ENCODE results near the gene ADAMTS16.

GRCh38 chr5:5101676-5102075 lies 38.5 kb upstream of the ADAMTS16 start:
- TF ChIP-seq, protein P1, sequence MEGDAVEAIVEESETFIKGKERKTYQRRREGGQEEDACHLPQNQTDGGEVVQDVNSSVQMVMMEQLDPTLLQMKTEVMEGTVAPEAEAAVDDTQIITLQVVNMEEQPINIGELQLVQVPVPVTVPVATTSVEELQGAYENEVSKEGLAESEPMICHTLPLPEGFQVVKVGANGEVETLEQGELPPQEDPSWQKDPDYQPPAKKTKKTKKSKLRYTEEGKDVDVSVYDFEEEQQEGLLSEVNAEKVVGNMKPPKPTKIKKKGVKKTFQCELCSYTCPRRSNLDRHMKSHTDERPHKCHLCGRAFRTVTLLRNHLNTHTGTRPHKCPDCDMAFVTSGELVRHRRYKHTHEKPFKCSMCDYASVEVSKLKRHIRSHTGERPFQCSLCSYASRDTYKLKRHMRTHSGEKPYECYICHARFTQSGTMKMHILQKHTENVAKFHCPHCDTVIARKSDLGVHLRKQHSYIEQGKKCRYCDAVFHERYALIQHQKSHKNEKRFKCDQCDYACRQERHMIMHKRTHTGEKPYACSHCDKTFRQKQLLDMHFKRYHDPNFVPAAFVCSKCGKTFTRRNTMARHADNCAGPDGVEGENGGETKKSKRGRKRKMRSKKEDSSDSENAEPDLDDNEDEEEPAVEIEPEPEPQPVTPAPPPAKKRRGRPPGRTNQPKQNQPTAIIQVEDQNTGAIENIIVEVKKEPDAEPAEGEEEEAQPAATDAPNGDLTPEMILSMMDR (IDR thresholded peaks at IDR 0.05), result no peak
- TF ChIP-seq POLR2AphosphoS5 (IDR thresholded peaks at IDR 0.05), result no peak
- no peak for TF ChIP-seq POLR2A (IDR thresholded peaks at IDR 0.05)
